Measurements from ENCODE around the gene SEPTIN8.

DNA sequence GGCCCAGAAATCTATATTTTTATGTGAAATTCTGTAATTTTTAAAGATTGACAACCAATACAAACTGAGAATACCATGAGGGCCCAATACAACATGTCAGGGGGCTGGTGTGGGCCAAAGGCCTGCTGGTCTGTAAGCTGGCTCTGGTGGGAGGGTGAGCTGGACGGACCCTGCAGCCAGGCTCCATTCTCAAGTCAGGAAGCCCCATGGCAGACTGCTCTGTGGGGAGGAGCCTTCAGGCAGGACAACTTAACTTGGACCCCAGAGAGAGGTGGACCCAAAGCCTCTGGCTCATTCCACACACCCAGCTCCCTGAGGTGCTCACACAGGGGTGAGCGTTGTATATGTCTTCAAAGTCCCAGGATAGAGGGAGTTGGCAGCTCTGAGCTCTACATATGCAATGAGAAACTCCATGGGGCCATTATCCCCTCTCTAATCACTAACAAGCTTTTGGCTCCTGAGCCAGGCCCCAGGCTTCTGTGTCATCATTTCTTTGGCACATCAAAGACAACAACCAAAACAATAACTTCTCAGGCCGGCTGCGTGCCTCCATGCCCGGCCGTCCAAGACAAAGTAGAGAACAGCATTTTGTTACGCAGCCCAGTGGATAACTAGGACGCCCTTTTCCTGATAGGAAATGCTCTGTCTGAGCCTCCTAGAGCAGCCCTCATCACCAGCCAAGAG lies 6.4 kb downstream of the SEPTIN8 start:
- TF ChIP-seq, protein P1, sequence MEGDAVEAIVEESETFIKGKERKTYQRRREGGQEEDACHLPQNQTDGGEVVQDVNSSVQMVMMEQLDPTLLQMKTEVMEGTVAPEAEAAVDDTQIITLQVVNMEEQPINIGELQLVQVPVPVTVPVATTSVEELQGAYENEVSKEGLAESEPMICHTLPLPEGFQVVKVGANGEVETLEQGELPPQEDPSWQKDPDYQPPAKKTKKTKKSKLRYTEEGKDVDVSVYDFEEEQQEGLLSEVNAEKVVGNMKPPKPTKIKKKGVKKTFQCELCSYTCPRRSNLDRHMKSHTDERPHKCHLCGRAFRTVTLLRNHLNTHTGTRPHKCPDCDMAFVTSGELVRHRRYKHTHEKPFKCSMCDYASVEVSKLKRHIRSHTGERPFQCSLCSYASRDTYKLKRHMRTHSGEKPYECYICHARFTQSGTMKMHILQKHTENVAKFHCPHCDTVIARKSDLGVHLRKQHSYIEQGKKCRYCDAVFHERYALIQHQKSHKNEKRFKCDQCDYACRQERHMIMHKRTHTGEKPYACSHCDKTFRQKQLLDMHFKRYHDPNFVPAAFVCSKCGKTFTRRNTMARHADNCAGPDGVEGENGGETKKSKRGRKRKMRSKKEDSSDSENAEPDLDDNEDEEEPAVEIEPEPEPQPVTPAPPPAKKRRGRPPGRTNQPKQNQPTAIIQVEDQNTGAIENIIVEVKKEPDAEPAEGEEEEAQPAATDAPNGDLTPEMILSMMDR (IDR thresholded peaks at IDR 0.05): no peak
- TF ChIP-seq POLR2A (IDR thresholded peaks at IDR 0.05): no peak
- TF ChIP-seq EP300 (IDR thresholded peaks at IDR 0.05): no peak
- no peak for TF ChIP-seq POLR2AphosphoS5 (IDR thresholded peaks at IDR 0.05)
